Measurements from ENCODE around the gene CCSER1.

DNA sequence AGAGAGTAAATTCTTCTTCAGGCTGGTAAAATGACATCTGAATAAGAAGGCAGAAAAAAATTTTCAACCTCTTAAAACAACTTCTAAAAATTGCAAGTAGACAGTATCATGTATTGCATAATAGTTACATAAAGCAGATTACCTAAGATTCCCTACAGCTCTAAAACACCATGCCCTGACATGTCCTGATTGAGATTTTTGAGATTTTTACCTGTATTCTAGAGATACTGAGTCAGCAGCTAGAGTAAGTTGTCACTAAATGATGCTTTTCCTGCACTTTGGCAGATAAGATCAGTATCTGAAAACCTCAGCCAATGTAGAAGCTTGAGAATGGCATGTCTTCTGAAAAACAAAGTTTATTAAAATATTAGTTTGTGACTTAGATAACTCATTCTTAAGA lies 713.6 kb downstream of the CCSER1 start:
- TF ChIP-seq EZH2phosphoT487 (IDR thresholded peaks at IDR 0.05; ENCODE audit: insufficient read depth, low read depth) (no peak), EZH2 (IDR thresholded peaks at IDR 0.05; ENCODE audit: insufficient read depth, poor library complexity, severe bottlenecking) (no peak)

Measured in GM23248 (cell line).